Choroid plexus epithelial cell (primary cell): ENCODE data around the gene APOL1.
"Not testable (repeated sequence)": the region's sequence is repeated elsewhere in the genome, so short reads cannot be mapped to it uniquely, and the experiment has no call there.

ENCODE experiments used
- DNase-seq: peaks from one replicate; pipeline ENCODE4 v3.0.0-alpha.2; 2010; ENCODE audit warnings: low read depth
- H3K4me3 ChIP-seq: 2 replicates; pipeline ENCODE4 v1.5.1; 2011; ENCODE audit warnings: low read depth, mild to moderate bottlenecking, control low read depth, low read length, moderate library complexity
- TF ChIP-seq, protein P1 (sequence below): conservative IDR thresholded peaks from 2 replicates; pipeline ENCODE4 v1.5.1; 2011; ENCODE audit warnings: low read depth, mild to moderate bottlenecking, control low read depth, inconsistent platforms, low read length, moderate library complexity

Gene APOL1

DNA sequence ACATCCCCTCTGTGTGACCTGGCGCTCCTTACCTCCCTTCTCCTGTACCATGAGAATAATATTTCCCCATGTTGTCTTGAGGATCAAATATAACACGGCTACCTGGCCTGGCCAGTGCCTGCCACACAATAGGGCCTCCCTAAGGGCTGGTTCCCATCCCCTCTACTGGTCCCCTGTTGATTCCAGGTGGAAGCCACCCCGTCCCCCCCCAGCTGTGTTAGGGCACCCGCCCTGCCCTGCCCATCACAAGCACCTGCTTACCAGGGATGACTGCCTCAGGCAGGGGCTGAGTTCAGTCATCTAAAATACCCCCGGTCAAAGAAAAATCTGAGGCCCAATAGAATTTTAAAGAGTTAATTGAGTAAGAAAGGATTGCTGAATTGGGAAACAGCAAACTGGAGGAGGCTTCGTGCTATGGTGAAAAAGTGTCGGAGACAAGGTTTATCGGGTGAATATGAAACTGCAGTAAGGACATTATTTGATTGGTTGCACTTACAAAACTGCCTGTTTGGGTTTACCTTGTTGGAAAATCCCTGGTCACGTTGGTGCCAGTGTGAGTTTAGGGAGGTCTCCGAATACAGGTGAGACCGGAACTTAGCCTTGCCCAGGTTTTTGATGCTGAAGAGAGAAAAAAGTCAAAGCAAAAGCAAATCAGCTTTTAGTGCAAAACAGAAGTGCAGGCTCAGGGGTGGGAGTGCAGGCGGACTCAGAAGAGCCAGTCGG lies 5.2 kb downstream of the APOL1 start:
- H3K4me3 ChIP-seq: no peak overlapping the region
- no peak for DNase-seq
- TF ChIP-seq, protein P1, sequence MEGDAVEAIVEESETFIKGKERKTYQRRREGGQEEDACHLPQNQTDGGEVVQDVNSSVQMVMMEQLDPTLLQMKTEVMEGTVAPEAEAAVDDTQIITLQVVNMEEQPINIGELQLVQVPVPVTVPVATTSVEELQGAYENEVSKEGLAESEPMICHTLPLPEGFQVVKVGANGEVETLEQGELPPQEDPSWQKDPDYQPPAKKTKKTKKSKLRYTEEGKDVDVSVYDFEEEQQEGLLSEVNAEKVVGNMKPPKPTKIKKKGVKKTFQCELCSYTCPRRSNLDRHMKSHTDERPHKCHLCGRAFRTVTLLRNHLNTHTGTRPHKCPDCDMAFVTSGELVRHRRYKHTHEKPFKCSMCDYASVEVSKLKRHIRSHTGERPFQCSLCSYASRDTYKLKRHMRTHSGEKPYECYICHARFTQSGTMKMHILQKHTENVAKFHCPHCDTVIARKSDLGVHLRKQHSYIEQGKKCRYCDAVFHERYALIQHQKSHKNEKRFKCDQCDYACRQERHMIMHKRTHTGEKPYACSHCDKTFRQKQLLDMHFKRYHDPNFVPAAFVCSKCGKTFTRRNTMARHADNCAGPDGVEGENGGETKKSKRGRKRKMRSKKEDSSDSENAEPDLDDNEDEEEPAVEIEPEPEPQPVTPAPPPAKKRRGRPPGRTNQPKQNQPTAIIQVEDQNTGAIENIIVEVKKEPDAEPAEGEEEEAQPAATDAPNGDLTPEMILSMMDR: no peak

GRCh38 chr22:36258701-36259614 lies 6.0 kb downstream of the APOL1 start:
- DNase-seq: peak; percentile 47
- no peak overlapping the region for H3K4me3 ChIP-seq
- TF ChIP-seq, protein P1: no peak

DNA sequence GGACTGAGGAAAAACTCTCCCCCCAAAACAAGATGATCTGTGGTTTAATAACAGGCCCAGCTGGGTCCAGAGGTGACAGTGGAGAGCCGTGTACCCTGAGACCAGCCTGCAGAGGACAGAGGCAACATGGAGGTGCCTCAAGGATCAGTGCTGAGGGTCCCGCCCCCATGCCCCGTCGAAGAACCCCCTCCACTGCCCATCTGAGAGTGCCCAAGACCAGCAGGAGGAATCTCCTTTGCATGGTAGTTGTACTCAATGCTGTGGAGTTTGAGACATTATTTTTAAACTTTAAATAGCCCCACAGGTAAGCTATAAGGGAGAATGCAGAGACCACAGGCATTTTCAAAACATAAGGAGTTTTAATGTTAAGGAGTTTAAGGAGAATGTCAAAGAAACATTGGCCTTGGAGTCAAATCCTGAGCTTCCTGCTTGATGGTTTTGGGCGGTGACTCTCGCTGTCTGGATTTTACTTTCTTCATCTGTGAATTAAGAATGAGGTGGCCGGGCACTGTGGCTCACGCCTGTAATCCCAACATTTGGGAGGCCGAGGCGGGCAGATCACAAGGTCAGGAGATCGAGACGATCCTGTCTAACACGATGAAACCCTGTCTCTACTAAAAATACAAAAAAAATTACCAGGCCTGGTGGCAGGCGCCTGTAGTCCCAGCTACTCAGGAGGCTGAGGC lies 6.8 kb downstream of the APOL1 start:
- no peak overlapping the region for H3K4me3 ChIP-seq
- TF ChIP-seq, protein P1: no peak
- no peak for DNase-seq

DNA sequence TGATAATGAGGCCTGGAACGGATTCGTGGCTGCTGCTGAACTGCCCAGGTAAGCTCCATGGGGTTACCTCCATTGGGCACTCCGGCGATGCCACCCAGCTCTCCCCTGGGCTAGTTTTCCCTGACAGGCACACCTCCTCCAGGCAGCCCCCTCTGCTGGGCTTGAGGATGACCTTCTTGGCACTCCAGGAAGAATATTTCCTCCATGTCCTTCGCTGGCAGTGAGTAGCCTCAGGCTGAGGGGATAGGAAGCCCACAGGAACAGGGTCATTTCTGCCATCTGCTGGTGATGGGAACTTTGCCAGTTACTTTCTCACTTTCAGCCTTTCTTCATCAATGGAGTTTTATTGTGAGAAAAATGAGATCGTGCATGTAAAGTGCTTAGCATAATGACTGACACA lies 8.7 kb downstream of the APOL1 start:
- not testable (repeated sequence) for DNase-seq, H3K4me3 ChIP-seq

DNA sequence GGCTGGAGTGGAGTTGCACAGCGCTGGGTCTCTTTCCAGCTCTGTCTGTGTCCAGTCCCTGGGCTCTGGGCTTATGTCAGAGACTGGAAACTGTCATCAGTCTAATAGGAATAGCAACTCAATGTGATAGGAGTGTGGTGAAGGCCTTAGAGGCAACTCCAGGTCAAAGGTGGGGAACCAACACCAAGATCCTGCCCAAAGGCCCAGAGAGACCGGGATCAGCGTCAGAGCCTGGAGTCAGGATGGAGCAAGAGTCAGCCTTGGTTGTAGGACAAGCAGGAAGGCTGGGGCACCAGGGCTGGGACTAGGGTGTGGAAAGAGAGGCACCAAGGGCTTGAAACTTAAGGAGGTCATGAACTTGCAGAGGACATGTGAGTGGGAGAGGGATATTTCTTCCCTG lies 9.4 kb downstream of the APOL1 start:
- DNase-seq, H3K4me3 ChIP-seq: not testable (repeated sequence)

- DNase-seq: peak; percentile 47
- H3K4me3 ChIP-seq: not testable (repeated sequence)
Measured at GRCh38 chr22:36263216-36263673, 10.3 kb downstream of the APOL1 start.

GRCh38 chr22:36263886-36264664 lies 11.1 kb downstream of the APOL1 start:
- not testable (repeated sequence) for DNase-seq, H3K4me3 ChIP-seq

DNA sequence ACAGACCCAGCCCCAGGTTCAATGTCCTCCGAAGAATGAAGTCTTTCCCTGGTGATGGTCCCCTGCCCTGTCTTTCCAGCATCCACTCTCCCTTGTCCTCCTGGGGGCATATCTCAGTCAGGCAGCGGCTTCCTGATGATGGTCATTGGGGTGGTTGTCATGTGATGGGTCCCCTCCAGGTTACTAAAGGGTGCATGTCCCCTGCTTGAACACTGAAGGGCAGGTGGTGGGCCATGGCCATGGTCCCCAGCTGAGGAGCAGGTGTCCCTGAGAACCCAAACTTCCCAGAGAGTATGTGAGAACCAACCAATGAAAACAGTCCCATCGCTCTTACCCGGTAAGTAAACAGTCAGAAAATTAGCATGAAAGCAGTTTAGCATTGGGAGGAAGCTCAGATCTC lies 14.1 kb downstream of the APOL1 start:
- TF ChIP-seq, protein P1: no peak
- H3K4me3 ChIP-seq: no peak overlapping the region
- DNase-seq: no peak
